Neural progenitor cell (in vitro differentiated cells): ENCODE results near the gene KIF26B.

Experiments used
- EZH2 ChIP-seq: fragments of 200-600 bp; sonication (generic); IDR thresholded peaks from 2 replicates; pipeline ENCODE4 v1.6.1; 2017; ENCODE audit warnings: antibody characterized with exemption, mild to moderate bottlenecking, moderate library complexity
- TF ChIP-seq, protein P1 (sequence below): fragments of 200-600 bp; sonication (generic); IDR thresholded peaks from 2 replicates; pipeline ENCODE4 v1.5.1; 2017; ENCODE audit warnings: antibody characterized with exemption, mild to moderate bottlenecking

- TF ChIP-seq, protein P1, sequence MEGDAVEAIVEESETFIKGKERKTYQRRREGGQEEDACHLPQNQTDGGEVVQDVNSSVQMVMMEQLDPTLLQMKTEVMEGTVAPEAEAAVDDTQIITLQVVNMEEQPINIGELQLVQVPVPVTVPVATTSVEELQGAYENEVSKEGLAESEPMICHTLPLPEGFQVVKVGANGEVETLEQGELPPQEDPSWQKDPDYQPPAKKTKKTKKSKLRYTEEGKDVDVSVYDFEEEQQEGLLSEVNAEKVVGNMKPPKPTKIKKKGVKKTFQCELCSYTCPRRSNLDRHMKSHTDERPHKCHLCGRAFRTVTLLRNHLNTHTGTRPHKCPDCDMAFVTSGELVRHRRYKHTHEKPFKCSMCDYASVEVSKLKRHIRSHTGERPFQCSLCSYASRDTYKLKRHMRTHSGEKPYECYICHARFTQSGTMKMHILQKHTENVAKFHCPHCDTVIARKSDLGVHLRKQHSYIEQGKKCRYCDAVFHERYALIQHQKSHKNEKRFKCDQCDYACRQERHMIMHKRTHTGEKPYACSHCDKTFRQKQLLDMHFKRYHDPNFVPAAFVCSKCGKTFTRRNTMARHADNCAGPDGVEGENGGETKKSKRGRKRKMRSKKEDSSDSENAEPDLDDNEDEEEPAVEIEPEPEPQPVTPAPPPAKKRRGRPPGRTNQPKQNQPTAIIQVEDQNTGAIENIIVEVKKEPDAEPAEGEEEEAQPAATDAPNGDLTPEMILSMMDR: no peak
- no peak for TF ChIP-seq EZH2
These were observed 11.7 kb downstream of the KIF26B start for GRCh38 chr1:245166471-245166885.
